HCT116 (cell line): Measurements from ENCODE around the gene KRT38. TPM values are rescaled to one million over a fixed set of nuclear protein-coding genes. Genes with fewer than 3 reads are reported as not detected.

Experiments
- ATAC-seq: fragments of 200-7000 bp; cut with Tn5 transposase; 2 replicates; pipeline ENCODE4 v1.9.1; 2020; ENCODE audit warnings: mild to moderate bottlenecking, moderate library complexity
- BruUV-seq: library from RNA; stranded (reverse); fragments of 400-500 nt; replicated peaks from 2 replicates; lab custom pipeline; 2021; lab: Mats Ljungman, UMichigan
- CTCF ChIA-PET: fragments of 300-600 bp; sonication (Branson Sonifier 250); formaldehyde crosslinking; loops from one replicate; lab custom pipeline; 2021; ENCODE audit warnings: antibody characterized with exemption; lab: Charles Lee
- POLR2A ChIA-PET: fragments of 300-600, 350-600 bp; sonication (Branson Sonifier 250); formaldehyde crosslinking; loops from one replicate; lab custom pipeline; 2021; ENCODE audit warnings: antibody characterized with exemption; lab: Charles Lee
- RAD21 ChIA-PET, 2 experiments: fragments of 300-600 bp; sonication (Branson Sonifier 250); formaldehyde crosslinking; loops; one replicate each; lab custom pipeline; 2023; ENCODE audit warnings: low total read pairs in 2 of 2; ENCODE audit not compliant: uncharacterized antibody in 2 of 2, unreplicated experiment in 2 of 2, low non-redundant PET in 1 of 2; lab: Charles Lee
- DNase-seq: peaks from one replicate; pipeline ENCODE4 v3.0.0-alpha.2; 2010; ENCODE audit warnings: low read depth, low spot score
- H2AFZ ChIP-seq: fragments of 200-600 bp; shearing (Covaris generic), sonication (generic); 2 replicates; pipeline ENCODE4 v1.6.1; 2017; ENCODE audit warnings: low read depth, mixed run types, mixed read lengths, antibody characterized with exemption, low read length; ENCODE audit not compliant: poor library complexity, severe bottlenecking
- H3K27ac ChIP-seq: 2 replicates; pipeline ENCODE4 v1.5.1; 2012; ENCODE audit warnings: low read depth, low read length
- H3K27me3 ChIP-seq: fragments of 200-600 bp; sonication (generic); 2 replicates; pipeline ENCODE4 v1.6.1; 2016; ENCODE audit warnings: mixed run types, low read length, mixed read lengths; ENCODE audit not compliant: insufficient read depth
- H3K36me3 ChIP-seq, 2 experiments: fragments of 200-500 bp in 1 of 2; fragments of 200-600 bp in 1 of 2; sonication (Bioruptor generic) in 1 of 2; sonication (generic) in 1 of 2; 2 replicates each; pipeline versions ENCODE4 v1.5.1 to v1.6.1; 2014 to 2016; ENCODE audit warnings: low read length in 2 of 2, inconsistent platforms in 1 of 2, mixed read lengths in 1 of 2, mixed run types in 1 of 2; ENCODE audit not compliant: insufficient read depth in 2 of 2, control insufficient read depth in 1 of 2
- H3K4me1 ChIP-seq, 2 experiments: fragments of 200-600 bp in 1 of 2; sonication (generic) in 1 of 2; 2 replicates each; pipeline versions ENCODE4 v1.5.1 to v1.6.1; 2012 to 2017; ENCODE audit warnings: low read length in 2 of 2, inconsistent platforms in 1 of 2, mild to moderate bottlenecking in 1 of 2, mixed read lengths in 1 of 2, mixed run types in 1 of 2, moderate library complexity in 1 of 2; ENCODE audit not compliant: insufficient read depth in 2 of 2, control insufficient read depth in 1 of 2
- H3K4me2 ChIP-seq: fragments of 200-600 bp; sonication (generic); 2 replicates; pipeline ENCODE4 v1.6.1; 2017; ENCODE audit warnings: mixed run types, low read length, mixed read lengths
- H3K4me3 ChIP-seq, 2 experiments: fragments of 200-600 bp in 1 of 2; sonication (generic) in 1 of 2; replicated peaks in 1 of 2; 2 replicates each; pipeline ENCODE4 v1.5.1; 2011 to 2016; ENCODE audit warnings: low read length in 2 of 2, control low read depth in 1 of 2, low read depth in 1 of 2, mild to moderate bottlenecking in 1 of 2, mixed read lengths in 1 of 2, mixed run types in 1 of 2
- H3K79me2 ChIP-seq: fragments of 200-600 bp; sonication (generic); 2 replicates; pipeline ENCODE4 v1.6.1; 2017; ENCODE audit warnings: mild to moderate bottlenecking, mixed run types, low read length, moderate library complexity, mixed read lengths; ENCODE audit not compliant: insufficient read depth
- H3K9ac ChIP-seq: fragments of 200-600 bp; sonication (generic); 2 replicates; pipeline ENCODE4 v1.6.1; 2016; ENCODE audit warnings: low read length, mixed read lengths
- H3K9me2 ChIP-seq: fragments of 200-600 bp; sonication (generic), shearing (Covaris generic); 2 replicates; pipeline ENCODE4 v1.6.1; 2017; ENCODE audit warnings: mixed run types, mild to moderate bottlenecking, moderate library complexity; ENCODE audit not compliant: insufficient read depth
- H3K9me3 ChIP-seq, 2 experiments: fragments of 200-500 bp in 1 of 2; fragments of 200-600 bp in 1 of 2; sonication (Bioruptor generic) in 1 of 2; sonication (generic) in 1 of 2; 2 replicates each; pipeline ENCODE4 v1.6.1; 2014 to 2017; ENCODE audit warnings: low read length in 2 of 2, mixed read lengths in 2 of 2, inconsistent platforms in 1 of 2, low read depth in 1 of 2, mild to moderate bottlenecking in 1 of 2, mixed run types in 1 of 2, moderate library complexity in 1 of 2; ENCODE audit not compliant: control insufficient read depth in 1 of 2, insufficient read depth in 1 of 2
- H4K20me1 ChIP-seq: fragments of 200-600 bp; sonication (generic), shearing (Covaris generic); 2 replicates; pipeline ENCODE4 v1.6.1; 2017; ENCODE audit warnings: mixed run types, mild to moderate bottlenecking, moderate library complexity; ENCODE audit not compliant: insufficient read depth
- CBX3 ChIP-seq: IDR thresholded peaks from 2 replicates; pipeline ENCODE4 v1.6.1; 2012; ENCODE audit warnings: low read depth
- CEBPB ChIP-seq: IDR thresholded peaks from 2 replicates; pipeline ENCODE4 v1.6.1; 2012; ENCODE audit warnings: low read depth
- EZH2phosphoT487 ChIP-seq: fragments of 200-600 bp; IDR thresholded peaks from 2 replicates; pipeline ENCODE4 v1.6.1; 2018; ENCODE audit warnings: antibody characterized with exemption, borderline replicate concordance
- JUND ChIP-seq: IDR thresholded peaks from 2 replicates; pipeline ENCODE4 v1.6.1; 2012
- POLR2A ChIP-seq: IDR thresholded peaks from 2 replicates; pipeline ENCODE4 v1.7.0; 2011; ENCODE audit warnings: borderline replicate concordance; ENCODE audit not compliant: insufficient read depth, insufficient read length; ENCODE audit errors: extremely low read depth
- POLR2AphosphoS5 ChIP-seq: IDR thresholded peaks from 2 replicates; pipeline ENCODE4 v1.6.1; 2011; ENCODE audit warnings: mild to moderate bottlenecking, low read depth, low read length, moderate library complexity
- SP1 ChIP-seq: IDR thresholded peaks from 2 replicates; pipeline ENCODE4 v1.6.1; 2012; ENCODE audit warnings: low read depth
- YY1 ChIP-seq: IDR thresholded peaks from 2 replicates; pipeline ENCODE4 v1.6.1; 2011; ENCODE audit warnings: low read length, low read depth, moderate library complexity, mild to moderate bottlenecking; ENCODE audit not compliant: insufficient replicate concordance; ENCODE audit errors: extremely low read depth
- ZFX ChIP-seq: fragments of 450-650 bp; IDR thresholded peaks from 2 replicates; pipeline ENCODE4 v1.6.1; 2017
- intact Hi-C: fragments of 100-400 bp; cut with micrococcal nuclease; formaldehyde crosslinking; loops from 2 replicates; pipeline ENCODE4 v1.10.0; 2022
- total RNA-seq: library from RNA; stranded (reverse); gene quantifications from one replicate; pipeline ENCODE4 v1.2.1, GENCODE V29; 2021; ENCODE audit not compliant: unreplicated experiment
- TF ChIP-seq, protein P1 (sequence below): IDR thresholded peaks from 2 replicates; pipeline ENCODE4 v1.6.1; 2011; ENCODE audit warnings: mild to moderate bottlenecking, low read length, moderate library complexity; ENCODE audit not compliant: insufficient replicate concordance; ENCODE audit errors: extremely low read depth

The KRT38 gene
- total RNA-seq, 1 experiment from 2014 or later: not detected

GRCh38 chr17:41449008-41449407, 8.2 kb upstream of the KRT38 start:
- TF ChIP-seq, protein P1, sequence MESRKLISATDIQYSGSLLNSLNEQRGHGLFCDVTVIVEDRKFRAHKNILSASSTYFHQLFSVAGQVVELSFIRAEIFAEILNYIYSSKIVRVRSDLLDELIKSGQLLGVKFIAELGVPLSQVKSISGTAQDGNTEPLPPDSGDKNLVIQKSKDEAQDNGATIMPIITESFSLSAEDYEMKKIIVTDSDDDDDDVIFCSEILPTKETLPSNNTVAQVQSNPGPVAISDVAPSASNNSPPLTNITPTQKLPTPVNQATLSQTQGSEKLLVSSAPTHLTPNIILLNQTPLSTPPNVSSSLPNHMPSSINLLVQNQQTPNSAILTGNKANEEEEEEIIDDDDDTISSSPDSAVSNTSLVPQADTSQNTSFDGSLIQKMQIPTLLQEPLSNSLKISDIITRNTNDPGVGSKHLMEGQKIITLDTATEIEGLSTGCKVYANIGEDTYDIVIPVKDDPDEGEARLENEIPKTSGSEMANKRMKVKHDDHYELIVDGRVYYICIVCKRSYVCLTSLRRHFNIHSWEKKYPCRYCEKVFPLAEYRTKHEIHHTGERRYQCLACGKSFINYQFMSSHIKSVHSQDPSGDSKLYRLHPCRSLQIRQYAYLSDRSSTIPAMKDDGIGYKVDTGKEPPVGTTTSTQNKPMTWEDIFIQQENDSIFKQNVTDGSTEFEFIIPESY: no peak
- TF ChIP-seq YY1: no peak
- TF ChIP-seq CBX3: no peak
- TF ChIP-seq POLR2AphosphoS5: no peak
- TF ChIP-seq SP1: no peak
- TF ChIP-seq ZFX: no peak
- TF ChIP-seq EZH2phosphoT487: no peak
- TF ChIP-seq CEBPB: no peak
- TF ChIP-seq POLR2A: no peak
- TF ChIP-seq JUND: no peak
- TF ChIP-seq, all 23 proteins: peak for 0
- Histone ChIP-seq H3K4me1 (peaks cover 0 to 13% of the 10 kb centered on the region in 2 experiments; a peak in 2 of 4 replicates), H3K36me3 (no peaks in the 10 kb centered on the region), H3K79me2 (no peaks in the 10 kb centered on the region), H3K9ac (no peak overlapping the region), H3K4me3 (no peak overlapping the region), H3K9me3 (no peaks in the 10 kb centered on the region), H3K9me2 (no peaks in the 10 kb centered on the region), H2AFZ (no peak overlapping the region), H3K4me2 (no peak overlapping the region), H3K27me3 (no peaks in the 10 kb centered on the region), H4K20me1 (no peaks in the 10 kb centered on the region), H3K27ac (no peak overlapping the region)
- RAD21 ChIA-PET: no interaction called here
- POLR2A ChIA-PET: no interaction called here
- no peak for ATAC-seq
- CTCF ChIA-PET: no interaction called here
- no peak for DNase-seq
- BruUV-seq: no TSS peak
- intact Hi-C loops: no loop called here
